Measurements from ENCODE around the gene HTR4.
"Not testable (repeated sequence)": the region's sequence is repeated elsewhere in the genome, so short reads cannot be mapped to it uniquely, and the experiment has no call there.

HTR4 gene

DNA sequence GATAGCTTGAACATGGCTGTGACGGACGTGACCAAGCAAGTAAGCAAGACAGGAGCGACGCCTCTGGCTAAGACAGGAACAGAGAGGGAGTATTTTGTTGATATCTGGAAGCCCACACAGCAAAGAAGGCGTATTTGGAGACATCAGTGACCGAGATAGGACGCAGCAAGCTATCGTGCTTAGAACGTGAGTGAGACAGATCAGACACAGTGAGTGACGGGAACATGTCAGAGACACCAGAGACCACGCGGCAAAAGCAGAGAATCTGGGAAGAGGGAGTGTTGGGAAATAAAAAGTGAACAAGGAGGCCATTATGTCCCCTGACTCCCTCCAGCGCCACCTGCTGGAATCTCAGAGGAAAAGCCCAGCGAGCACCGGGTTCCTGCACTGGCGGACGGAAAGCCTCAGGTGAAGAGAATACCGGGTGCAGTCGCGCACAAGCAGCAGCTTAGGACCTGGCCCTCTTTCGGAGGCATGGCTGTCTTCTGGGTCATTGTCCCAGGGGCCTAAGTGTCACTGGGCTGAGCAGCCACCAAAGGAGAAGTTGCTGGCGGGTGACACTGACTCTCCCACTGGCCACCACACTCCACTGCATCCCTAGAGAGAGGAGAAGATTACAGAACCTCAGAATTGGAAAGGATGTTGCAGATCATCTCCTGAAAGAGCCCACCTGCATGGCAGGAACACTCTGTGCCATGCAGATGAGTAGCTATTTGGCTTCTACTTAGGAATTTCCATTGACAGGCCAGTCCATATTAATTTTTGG is 171.4 kb downstream of the HTR4 start:
- DNase-seq (ENCODE audit: low read depth in 1 of 2, low spot score in 1 of 2): peak; percentile 17 to 47

DNA sequence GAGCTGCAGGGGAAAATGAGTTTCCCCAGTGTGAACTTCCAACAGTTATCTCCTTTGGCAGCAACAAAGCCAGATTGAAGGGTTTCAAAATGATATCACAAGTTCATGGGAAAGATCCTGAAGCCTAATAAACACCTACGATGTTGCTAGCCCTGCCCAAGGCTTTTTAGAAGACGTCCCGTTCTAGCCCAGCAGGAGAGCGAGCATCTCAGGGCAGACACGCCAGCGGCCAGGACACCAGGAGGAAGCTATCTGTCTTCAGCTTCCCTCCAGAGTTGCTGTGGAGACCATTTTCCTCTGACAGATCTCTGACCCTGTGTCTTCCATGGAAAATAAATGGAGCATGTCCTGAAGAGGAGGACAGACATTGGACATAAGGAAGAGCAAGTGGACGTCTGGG is 172.1 kb downstream of the HTR4 start:
- DNase-seq (ENCODE audit: low read depth in 1 of 2, low spot score in 1 of 2): no peak

DNA sequence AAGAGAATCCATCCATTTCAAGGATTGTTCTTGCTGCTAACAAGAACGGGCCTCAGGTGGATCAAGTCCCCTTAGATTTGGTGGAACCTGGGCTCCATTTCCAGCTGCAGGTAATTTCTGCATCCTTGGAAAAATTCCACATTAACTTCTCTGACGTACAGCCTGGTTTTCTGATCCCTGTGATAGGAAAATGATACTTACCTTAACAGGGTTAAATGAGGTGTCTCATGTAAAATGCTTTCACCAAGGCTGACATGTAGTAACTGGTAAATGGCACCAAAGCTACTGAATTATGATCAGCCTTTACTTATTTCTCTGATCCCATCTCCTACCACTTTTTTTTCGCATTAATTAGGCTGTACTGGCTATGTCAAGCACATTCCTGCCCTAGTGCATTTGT is 176.9 kb downstream of the HTR4 start:
- no peak for DNase-seq (ENCODE audit: low read depth in 1 of 2, low spot score in 1 of 2)

DNA sequence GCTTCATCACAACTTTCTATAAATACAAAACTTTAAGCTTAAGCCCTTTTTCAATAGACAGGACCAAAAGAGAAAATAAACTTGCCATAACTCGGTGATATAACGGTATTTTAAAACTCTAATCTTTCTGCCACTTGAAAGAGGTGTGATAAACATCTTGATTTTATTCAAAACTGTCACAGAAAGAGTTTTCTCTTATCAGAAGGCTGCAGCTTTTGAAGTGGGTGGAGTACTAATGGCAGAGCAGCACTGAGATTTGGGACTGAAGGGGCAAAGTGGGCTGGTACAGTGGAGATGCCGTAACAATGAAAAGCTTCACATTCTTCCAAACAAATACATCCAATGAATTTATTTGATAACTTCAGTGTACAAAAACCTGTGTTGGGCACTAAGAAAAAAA is 178.0 kb downstream of the HTR4 start:
- DNase-seq (ENCODE audit: low read depth in 1 of 2, low spot score in 1 of 2): no peak

DNA sequence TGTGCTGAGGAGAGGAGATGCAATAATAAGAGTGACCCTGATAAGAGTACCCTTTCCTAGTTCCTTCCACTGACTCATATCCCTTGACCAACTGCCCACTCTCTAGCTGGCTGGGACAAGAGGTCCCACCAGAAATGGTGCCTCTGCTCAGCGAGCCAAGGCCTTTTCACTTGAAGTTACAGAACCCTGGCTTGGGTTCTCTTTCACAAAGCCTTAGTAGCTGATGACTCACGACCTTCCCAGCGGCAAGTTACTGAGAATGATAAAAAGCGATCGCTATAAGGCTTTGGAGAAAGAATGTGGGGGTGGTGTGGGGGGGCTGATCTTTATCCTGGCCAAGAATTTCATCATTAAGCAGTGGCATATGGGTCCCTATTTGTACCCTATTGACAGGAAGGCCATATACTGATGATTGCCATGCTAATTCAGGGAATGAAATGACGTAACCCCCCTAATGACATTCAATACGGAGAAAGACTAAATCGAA is 180.3 kb downstream of the HTR4 start:
- DNase-seq (ENCODE audit: low read depth in 1 of 2, low spot score in 1 of 2): no peak

DNA sequence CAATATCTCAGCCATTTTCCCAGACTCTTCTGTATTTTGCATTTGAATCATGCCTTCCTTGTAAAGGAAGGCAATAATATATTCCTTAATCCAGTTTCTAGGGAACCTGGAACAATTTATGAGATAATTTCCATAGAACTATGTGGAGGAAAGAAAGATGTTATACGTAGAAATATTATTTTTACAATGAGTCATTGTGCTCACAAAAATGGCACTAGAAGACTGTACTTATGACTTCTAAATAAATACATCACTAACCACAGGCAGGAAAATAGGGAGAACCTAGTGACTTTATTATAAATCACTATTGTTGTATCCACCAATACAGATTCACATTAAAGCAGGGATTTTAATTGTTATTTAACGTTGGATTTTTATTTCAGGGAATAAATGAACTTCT is 182.9 kb downstream of the HTR4 start:
- DNase-seq (ENCODE audit: low read depth in 1 of 2, low spot score in 1 of 2): no peak

DNA sequence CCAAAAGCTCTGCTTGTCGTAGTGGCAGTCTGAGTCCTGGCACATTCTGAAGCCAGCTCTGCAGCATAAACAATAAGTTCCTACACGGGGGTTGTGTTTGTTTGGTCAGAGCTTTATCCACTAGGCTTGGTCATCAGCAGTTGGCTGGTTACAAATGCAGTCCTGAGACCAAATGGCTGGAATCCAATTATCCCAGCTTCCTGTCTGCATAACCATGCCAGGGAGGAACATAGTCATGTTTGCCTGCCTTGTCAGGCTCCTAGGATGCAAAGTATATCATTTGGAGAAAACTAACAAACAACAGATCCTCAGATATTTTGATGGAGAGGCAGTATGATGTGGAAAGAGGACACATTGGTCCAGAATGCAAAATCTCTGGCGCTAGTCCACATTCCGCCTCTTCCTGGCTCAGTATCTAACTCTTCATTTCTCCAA is 184.8 kb downstream of the HTR4 start:
- no peak for DNase-seq (ENCODE audit: low read depth in 1 of 2, low spot score in 1 of 2)

DNA sequence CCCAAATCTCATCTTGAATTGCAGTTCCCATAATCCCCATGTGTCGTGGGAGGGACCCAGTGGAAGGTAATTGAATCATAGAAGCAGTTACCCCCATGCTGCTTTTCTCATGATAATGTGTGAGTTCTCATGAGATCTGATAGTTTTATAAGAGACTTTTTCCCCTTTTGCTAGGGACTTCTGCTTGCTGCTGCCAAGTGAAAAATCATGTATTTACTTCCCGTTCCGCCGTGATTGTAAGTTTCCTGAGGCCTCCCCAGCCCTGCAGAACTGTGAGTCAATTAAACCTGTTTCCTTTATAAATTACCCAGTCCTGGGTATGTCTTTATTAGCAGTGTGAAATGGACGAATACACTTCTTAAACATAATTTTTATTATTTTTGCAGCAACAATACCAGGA is 185.6 kb downstream of the HTR4 start:
- DNase-seq (ENCODE audit: low read depth in 1 of 2, low spot score in 1 of 2): not testable (repeated sequence)

DNA sequence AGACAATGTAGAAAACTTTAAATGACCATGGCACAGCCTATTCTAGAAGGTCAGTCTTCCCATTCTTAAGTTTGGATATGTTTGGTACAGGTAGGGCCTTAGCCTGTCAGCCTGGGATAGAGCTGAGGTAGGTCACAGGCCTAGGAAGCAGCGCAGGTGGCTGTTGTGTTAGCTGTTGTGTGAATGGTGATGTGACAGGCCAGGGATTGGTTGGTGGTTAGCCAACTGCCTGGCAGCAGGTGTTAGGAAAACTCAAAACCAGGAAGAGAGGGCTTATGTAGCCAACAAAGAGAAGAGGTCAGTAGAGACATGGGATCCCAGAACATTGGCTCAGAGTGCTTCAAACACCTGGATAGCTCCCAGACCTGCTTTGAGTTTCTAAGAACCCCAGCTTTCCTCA is 186.4 kb downstream of the HTR4 start:
- DNase-seq (ENCODE audit: low read depth in 1 of 2, low spot score in 1 of 2): no peak

DNA sequence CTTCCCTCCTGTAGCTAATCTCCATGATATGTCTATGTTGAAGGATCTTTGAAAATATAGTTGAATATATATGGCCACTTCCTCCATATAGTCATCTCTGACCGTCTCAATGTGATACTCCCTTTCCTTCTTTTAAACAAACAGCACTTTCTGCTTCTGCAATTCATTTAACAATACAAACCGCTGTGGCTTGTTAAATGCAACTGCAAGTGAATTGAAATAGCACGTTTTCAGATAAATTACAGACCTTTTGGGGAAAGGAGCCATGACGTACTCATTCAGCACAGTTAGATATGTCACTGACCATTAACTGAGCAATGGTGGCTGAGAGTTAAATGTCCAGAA is 188.1 kb downstream of the HTR4 start:
- no peak for DNase-seq (ENCODE audit: low read depth in 1 of 2, low spot score in 1 of 2)

DNA sequence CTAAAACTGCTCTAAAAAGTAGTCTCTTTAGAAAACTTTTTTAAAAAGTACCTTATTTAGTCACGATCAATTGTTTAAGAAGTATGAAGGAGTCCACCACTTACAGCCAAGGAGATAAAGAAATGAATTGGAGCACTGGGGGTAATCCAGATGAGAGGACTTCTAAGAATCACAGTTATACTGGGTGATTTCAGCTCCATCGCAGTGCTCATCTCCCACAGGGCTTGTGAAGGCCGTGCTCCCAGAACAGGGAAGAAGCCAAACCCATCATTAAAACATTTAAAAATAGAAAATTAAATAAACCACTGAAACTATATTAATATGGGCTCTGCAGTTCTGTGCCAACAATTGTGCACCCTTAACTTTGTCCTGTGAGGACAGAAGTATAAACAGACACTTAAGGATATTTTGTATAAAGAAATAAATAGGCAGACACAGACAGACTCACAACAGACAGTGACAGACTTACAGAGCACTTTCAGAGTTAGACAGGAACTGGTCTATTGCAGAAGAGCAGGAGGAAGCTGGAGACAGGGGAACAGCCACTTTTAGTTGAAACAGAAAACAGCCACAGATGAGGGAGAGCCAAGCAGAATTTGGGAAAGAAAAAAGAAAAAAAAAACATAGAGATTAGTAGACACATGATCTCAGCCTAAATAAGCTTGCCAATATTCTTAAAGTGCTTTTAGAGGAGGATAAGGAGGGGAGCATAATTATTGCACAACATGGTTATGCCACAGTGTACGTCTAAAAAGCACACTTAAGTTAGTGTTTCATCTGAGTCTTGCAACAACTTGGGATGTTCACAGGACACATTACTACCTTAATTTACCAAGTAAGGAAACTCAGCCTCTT is 188.7 kb downstream of the HTR4 start:
- DNase-seq (ENCODE audit: low read depth in 1 of 2, low spot score in 1 of 2): no peak

DNA sequence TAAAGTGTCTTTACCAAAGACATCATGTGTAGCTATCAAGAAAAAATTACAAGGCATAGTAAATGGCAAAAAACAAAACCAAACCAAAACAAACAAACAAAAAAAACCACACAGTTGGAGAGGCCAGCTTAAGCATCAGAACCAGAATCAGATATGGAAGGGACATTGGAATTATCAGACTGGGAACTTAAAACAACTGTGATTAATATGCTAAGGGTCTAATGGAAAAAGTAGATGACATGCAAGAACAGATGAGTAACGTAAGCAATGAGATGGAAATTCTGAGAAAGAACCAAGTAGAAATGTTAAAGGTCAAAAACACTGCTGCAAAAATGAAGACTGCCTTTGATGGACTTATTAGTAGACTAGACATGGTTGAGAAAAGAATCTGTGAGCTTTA is 194.7 kb downstream of the HTR4 start:
- no peak for DNase-seq (ENCODE audit: low read depth in 1 of 2, low spot score in 1 of 2)

DNA sequence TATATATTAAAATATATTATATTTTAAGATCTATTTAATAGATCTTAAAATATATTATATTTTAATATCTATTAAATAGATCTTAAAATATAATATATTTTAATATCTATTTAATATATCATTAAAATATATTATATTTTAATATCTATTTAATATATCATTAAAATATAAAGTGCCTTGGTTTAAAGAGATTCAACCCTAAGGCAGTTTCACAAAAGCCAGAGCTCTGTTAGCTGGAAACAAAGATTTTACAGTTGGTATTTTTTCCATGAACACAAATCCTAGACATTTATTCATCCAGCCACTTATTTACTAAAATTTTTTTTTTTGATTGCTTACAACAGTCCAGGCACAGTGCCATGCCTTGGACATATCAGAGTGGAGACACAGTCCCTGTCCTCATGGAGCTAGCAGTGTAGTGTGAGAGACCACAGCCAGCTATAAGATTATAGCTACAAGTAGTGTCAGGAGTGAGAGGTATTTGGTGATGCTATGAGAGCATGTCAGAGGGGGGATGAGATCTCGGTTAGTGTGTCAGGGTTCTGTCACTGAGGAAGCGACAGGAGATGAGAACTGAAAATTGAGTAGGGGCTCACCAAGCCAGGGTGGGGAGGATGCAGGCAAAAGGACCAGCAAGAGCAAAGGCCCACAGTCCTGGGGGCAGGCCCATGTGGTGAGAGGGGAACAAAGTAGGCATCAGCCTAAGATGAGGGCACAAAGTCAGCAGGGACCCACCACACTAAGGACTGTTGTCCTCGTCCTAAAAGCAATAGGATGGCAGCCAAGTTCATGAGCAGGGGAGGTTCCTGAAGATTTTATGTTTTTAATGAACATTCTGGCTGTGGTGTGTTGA is 196.1 kb downstream of the HTR4 start:
- no peak for DNase-seq (ENCODE audit: low read depth in 1 of 2, low spot score in 1 of 2)

DNA sequence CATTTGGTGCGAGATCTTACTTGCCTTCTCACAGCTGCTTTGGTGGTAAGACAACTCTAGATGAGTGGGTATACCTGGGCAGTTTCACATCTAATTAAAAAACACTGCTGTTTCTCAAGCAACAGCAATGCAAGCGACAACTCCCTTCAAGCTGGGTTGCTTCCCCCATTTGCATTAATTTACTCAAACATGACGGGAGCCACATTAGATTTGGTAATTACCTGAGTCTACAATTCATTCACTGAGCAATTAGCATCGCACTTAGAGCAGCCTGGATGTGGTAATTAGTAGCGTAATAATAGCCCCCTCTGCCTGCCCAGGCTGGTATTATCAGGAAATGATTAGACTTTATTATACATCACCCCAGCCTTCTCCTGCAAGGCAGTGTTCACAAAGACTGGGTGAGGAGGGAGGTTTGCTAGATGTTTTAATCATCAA is 197.1 kb downstream of the HTR4 start:
- DNase-seq (ENCODE audit: low read depth in 1 of 2, low spot score in 1 of 2): no peak

DNA sequence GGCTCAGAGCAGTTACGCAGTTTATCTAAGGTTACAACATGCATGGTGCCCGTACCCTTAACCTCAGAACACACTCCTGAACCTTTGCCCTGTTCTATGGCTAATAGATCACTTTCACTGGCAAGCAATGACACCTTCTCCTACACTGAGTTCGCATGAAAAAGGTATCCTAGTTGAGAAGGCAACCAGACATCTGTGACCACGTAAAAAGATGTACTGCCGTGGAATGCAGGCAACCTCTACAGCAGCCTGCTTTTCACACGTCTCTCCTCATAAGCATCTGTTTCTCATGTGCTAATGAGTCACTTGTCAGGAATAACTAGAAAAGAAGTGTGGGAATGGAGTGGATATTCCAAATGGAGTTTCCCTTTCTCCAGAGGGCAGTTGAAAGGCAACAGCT is 199.1 kb downstream of the HTR4 start:
- DNase-seq (ENCODE audit: low read depth in 1 of 2, low spot score in 1 of 2): no peak

DNA sequence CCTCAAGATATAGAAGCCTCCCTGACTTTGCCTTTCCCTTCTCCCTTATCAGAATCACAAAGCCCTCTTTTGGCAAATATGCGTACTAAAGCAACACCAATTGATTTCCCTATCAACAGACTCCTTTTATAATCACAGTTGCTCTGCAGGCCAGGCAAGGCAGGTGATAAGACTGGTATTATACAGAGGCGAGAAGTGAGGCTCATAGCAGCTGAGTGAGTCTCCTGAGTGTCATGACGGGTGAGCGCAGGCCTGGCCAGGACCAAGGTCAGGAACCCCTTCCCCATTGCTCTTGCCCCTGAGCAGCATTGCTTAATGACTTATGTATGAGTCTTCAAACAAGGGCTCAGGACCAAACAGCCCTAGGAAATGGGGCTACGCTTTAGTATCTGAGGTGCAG is 199.8 kb downstream of the HTR4 start:
- DNase-seq (ENCODE audit: low read depth in 1 of 2, low spot score in 1 of 2): no peak

DNA sequence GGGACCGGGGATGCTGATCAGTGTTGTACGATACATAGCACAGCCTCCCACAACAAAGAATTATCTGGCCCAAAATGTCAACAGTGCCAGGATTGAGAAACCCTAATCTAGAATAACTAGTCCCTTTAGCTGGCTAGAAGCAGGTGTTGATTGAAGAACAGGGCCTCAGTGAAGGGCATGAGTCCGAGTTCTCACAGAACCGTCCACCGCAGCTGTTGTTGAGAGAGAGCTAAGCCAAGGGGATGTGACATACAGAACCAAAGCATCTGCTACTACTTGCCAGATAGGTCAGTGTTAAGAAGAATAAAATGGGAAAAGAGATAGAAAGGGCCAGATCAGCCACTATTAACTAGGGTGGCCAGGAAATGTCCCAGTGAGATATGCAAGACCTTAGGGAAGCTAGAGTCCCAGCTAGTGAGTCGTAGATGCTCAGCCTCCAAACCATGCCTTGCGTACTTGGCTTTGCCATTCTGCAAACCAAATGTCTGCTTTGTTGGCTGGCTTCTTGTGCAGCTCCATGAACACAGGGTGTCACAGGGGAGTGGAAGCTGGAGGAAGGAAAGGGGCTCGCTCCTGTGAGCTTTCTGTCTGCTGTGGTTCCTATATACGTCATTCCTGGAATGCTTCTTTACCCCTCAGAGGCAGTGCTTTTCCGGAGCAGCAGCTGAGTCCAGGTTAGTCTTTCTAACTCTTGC is 201.7 kb downstream of the HTR4 start:
- DNase-seq (ENCODE audit: low read depth in 1 of 2, low spot score in 1 of 2): no peak

DNA sequence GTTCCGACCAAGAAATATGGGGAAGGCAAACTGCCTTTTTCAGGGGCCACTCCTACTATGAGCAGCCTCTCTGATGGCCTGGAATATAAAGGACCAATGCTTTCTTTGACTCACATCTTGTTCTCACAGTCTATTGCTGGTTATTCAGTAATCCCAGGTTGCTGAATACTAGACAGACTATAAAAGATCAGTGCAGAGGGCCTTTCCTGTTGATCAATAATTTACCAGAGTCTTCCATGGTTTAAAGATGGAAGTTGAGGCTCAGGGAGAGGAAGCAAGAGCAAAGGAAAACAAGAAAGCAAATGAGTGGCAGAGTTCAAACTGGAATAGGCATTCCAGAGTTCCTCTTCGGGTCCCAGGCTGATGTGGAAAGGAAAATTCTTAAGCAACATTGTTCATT is 207.7 kb downstream of the HTR4 start:
- DNase-seq (ENCODE audit: low read depth in 1 of 2, low spot score in 1 of 2): no peak

DNA sequence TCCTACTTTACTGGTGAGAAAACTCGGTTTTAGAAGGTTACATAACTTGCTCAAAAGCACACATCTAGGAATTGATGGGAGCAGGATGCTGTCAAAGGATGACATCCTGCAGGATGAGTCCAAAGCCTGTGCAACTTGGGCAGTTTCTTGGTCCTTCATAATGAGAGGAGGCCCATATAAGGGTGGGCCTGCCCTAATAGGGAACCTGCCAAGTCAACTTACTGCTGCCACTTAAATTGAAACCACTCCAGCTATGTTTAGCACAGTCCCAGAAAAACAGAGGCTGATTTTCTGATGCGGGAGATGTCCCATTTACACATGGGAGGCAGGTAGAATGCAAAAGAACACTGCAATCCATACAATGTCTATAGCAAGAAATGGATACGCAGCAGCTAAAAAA is 208.7 kb downstream of the HTR4 start:
- no peak for DNase-seq (ENCODE audit: low read depth in 1 of 2, low spot score in 1 of 2)

DNA sequence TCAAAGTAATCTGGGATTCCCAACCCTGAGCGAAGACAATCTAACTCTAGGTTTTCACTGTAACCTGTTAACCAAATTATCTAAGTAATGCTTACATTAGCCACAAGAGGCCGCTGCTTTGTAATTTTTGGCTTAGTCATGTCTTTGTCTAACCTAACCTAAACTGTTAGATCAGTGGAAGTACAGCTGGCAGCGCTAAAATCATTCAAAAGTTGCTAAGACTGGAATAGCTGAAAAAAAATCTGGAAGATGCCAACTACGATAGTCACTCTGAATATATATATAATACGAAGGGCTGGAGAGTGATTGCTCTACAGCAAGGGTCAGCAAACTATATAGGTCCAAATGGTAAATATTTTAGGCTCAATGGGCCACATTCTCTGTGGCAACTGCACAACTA is 210.3 kb downstream of the HTR4 start:
- peak in 1 of 2 donors; percentile 47 for DNase-seq (ENCODE audit: low read depth in 1 of 2, low spot score in 1 of 2)

DNA sequence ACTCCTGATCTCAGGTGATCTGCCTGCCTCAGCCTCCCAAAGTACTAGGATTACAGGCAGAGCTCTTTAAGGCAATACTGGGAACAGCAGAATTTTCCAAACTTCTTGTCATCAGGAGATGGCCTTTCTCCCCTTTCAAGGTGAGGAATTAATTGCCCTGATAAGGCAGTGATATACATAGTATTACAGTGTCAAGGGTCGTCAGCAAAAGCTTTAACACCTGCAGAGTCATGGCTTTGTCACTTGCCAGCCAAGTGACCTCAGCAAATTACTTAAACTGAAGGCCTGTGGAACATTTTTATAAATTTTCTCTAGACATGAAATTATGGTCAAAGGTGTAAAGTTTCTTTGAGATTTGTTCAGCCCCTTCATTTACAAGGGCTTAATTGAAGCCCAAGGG is 211.1 kb downstream of the HTR4 start:
- DNase-seq (ENCODE audit: low read depth in 1 of 2, low spot score in 1 of 2): no peak
